LNCaP clone FGC (cell line): ENCODE measurements around the gene RAD54L.
"Not testable (repeated sequence)": the region's sequence is repeated elsewhere in the genome, so short reads cannot be mapped to it uniquely, and the experiment has no call there.

Experiments
- DNase-seq: peaks from one replicate; pipeline ENCODE4 v3.0.0-alpha.2; 2011; ENCODE audit warnings: low read depth
- H3K4me3 ChIP-seq: 2 replicates; pipeline ENCODE4 v1.5.1; 2011; ENCODE audit warnings: mild to moderate bottlenecking, low read depth, low read length, control low read depth
- TF ChIP-seq, protein P1 (sequence below): IDR thresholded peaks from 2 replicates; pipeline ENCODE4 v1.5.1; 2012; ENCODE audit warnings: mild to moderate bottlenecking; ENCODE audit not compliant: control insufficient read depth, insufficient read depth; ENCODE audit errors: extremely low read depth

RAD54L gene

DNA sequence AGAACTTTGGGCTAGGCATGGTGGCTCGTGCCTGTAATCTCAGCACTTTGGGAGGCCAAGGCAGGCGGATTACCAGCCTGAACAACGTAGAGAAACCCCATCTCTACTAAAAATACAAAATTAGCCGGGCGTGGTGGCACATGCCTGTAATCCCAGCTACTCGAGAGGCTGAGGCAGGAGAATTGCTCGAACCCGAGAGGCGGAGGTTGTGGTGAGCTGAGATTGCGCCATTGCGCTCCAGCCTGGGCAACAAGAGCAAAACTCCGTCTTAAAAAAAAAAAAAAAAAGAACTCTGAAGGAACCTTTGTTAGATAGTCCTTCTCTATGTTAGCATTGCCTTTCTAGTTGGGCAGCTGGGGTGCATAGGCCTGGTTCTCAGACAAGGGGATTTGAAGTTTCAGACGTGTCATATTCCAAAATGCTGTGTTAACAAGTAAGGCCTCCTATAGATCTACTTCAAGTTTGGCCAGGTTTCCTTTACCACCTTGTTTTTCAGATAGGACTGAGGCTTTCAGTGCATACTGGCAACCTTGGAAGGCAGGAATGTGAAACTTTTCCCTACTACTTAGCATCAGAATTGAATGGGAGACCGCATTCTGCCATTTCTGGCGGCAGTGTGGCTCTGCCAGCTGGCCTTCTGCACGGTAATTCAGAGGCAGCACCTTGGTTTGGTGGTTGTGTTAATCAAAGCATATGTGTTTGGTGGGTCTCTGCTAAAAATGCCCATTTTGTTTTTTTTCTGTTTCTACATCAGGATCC is 62.0 kb downstream of the RAD54L start:
- H3K4me3 ChIP-seq = no peak overlapping the region
- TF ChIP-seq, protein P1, sequence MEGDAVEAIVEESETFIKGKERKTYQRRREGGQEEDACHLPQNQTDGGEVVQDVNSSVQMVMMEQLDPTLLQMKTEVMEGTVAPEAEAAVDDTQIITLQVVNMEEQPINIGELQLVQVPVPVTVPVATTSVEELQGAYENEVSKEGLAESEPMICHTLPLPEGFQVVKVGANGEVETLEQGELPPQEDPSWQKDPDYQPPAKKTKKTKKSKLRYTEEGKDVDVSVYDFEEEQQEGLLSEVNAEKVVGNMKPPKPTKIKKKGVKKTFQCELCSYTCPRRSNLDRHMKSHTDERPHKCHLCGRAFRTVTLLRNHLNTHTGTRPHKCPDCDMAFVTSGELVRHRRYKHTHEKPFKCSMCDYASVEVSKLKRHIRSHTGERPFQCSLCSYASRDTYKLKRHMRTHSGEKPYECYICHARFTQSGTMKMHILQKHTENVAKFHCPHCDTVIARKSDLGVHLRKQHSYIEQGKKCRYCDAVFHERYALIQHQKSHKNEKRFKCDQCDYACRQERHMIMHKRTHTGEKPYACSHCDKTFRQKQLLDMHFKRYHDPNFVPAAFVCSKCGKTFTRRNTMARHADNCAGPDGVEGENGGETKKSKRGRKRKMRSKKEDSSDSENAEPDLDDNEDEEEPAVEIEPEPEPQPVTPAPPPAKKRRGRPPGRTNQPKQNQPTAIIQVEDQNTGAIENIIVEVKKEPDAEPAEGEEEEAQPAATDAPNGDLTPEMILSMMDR = no peak
- DNase-seq = no peak

DNA sequence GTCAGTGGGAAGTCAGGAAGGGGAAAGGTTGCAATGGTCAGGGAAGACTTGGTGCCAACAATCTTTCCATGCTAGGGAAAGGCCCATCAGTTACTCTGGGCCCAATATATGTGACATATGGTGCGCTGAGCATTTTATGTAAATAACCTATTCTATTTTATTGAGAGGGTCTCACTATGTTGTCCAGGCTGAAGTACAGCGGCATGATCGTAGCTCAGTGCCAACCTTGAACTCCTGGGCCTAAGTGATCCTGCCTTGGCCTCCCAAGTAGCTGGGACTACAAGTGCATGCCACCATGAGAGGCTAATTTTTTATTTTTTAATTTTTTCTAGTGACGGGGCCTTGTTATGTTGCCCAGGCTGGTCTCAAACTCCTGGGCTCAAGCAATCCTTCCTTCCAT is 62.8 kb downstream of the RAD54L start:
- DNase-seq = no peak
- H3K4me3 ChIP-seq = no peak overlapping the region
- TF ChIP-seq, protein P1 = no peak

DNA sequence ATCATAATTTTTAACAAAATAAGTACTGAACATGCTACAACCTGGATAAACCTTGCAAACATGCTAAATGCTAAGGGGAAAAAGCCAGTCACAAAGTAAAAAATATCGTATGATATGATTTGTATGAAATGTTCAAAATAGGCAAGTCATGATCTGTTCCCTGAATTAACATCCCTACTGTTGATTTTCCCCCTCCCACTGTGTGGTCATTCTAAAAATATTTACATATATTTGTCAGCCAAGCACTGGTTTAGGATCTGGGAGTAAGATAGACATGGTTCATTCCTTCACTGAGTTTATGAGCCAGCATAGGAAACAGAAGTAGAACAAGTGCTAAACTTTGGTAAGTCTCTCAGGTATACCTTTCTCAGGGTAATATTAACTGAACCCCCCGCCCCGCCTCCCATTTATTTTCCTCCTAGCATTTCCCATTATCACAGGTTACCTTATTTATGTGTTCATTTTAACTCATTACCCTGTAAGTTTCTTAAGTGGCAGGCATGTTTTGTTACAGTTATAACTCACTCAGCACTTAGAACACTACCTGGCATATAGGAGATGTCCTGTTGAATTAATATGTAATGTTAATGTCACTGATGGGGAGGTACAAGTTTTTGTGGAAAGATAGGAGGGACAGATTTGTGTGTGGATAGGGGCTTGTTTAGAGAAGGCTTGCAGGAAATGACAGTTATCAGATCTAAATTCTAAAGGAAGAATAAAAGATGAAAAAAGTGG is 68.3 kb downstream of the RAD54L start:
- DNase-seq = no peak

DNA sequence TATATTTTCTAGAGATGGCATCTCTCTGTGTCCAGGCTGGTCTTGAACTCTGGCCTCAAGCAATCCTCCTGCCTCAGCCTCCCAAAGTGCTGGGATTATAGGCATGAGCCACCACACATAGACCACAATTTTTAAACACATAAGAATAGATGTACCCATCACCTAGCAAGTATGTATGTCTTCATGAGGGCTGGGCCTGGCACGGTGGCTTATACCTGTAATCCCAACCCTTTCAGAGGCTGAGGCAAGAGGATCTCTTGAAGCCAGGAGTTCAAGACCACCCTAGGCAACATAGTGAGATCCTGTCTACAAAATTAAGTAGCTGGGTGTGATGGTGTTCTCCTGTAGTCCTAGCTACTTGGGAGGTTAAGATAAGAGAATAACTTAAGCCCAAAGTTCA is 69.8 kb downstream of the RAD54L start:
- DNase-seq = no peak
- no peak overlapping the region for H3K4me3 ChIP-seq
- TF ChIP-seq, protein P1 = no peak

More for the DNA sequence above, 68.3 kb downstream of the RAD54L start:
- H3K4me3 ChIP-seq = no peak overlapping the region
- TF ChIP-seq, protein P1 = no peak

DNA sequence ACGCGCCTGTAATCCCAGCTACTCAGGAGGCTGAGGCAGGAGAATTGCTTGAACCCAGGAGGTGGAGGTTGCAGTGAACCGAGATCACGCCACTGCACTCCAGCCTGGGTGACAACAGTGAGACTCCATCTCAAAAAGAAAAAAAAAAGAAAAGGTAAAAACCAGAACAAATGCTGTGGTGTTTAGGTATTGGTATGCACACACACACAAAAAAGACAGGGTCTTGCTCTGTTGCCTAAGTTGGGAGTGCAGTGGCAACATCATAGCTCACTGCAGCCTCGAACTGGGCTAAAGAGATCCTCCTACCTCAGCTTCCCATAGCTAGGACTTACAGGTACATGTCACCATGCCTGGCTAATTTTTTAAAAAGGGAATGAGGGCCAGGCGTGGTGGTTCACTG is 71.7 kb downstream of the RAD54L start:
- H3K4me3 ChIP-seq = not testable (repeated sequence)

DNA sequence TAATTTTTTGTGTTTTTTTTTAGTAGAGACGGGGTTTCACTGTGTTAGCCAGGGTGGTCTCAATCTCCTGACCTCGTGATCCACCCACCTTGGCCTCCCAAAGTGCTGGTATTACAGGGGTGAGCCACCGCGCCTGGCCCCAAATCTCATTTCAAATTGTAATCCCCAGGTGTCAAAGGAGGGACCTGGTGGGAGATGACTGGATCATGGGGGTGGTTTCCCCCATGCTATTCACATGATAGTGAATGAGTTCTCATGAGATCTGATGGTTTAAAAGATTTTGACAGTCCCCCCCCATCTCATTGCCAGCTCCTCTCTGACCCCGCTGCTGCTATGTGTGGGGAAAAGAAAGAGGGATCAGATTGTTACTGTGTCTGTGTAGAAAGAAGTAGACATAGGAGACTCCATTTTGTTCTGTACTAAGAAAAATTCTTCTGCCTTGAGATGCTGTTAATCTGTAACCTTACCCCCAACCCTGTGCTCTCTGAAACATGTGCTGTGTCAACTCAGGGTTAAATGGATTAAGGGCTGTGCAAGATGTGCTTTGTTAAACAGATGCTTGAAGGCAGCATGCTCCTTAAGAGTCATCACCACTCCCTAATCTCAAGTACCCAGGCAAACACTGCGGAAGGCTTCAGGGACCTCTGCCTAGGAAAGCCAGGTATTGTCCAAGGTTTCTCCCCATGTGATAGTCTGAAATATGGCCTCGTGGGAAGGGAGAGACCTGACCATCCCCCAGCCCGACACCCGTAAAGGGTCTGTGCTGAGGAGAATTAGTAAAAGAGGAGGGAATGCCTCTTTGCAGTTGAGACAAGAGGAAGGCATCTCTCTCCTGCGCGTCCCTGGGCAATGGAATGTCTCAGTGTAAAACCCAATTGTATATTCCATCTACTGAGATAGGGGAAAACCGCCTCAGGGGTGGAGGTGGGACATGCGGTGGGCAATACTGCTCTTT is 72.7 kb downstream of the RAD54L start:
- H3K4me3 ChIP-seq, DNase-seq: not testable (repeated sequence)

More for the DNA sequence above, 71.7 kb downstream of the RAD54L start:
- not testable (repeated sequence) for DNase-seq

DNA sequence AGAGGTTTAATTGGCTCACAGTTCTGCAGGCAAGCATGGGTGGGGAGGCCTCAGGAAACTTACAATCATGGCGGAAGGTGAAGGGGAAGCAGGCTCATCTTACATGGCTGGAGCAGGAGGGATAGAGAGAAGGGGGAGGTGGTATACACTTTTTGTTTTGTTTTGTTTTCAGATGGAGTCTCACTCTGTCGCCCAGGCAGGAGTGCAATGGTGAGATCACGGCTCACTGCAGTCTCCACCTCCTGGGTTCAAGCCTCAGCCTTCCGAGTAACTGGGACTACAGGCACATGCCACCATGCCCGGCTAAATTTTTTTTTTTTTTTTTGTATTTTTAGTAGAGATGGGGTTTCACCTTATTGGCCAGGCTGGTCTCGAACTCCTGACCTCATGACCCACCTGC is 74.6 kb downstream of the RAD54L start:
- H3K4me3 ChIP-seq, DNase-seq: not testable (repeated sequence)

DNA sequence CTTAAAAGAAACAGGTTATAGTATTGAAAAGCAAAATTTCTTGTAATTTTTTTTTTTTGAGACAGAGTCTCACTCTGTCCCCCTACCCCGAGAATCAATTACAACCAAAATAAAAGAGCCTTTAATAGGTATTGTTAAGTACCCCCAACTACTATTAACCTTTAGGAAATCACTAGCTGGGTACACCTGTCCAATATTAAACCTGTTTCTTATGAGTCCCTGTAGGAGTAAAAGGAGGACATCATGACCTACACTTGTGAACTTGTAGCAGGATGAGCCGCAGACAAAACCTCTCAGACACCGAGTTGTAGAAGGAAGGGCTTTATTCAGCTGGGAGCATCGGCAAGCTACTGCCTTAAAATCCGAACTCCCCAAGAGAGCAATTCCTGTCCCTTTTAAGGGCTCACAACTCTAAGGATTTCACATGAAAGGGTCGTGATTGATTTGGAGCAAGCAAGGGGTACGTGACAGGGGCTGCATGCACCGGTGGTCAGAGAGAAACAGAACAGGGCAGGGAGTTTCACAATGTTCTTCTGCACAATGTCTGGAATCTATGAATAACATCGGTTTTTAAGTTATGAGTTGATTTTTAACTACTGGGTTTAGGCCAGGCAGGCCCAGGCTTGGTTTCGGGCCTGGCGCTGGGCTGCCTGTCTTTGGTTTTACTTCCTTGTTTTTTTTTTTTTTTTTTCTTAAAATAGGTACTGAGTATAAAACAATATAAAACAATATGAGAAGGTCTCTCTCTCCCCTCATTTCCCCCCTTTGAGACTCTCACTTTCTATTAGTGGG is 77.9 kb downstream of the RAD54L start:
- not testable (repeated sequence) for H3K4me3 ChIP-seq, DNase-seq
